ENCODE measurements around the gene ZNF613. TPM values are rescaled to one million over a fixed set of nuclear protein-coding genes. Genes with fewer than 3 reads are reported as not detected.

The ZNF613 gene
- total and polyA plus RNA-seq, 2 of the 13 experiments (the other 11 are each of a cell fraction or from before 2014, with no cell fraction given): 3.6 to 8.3 TPM

DNA sequence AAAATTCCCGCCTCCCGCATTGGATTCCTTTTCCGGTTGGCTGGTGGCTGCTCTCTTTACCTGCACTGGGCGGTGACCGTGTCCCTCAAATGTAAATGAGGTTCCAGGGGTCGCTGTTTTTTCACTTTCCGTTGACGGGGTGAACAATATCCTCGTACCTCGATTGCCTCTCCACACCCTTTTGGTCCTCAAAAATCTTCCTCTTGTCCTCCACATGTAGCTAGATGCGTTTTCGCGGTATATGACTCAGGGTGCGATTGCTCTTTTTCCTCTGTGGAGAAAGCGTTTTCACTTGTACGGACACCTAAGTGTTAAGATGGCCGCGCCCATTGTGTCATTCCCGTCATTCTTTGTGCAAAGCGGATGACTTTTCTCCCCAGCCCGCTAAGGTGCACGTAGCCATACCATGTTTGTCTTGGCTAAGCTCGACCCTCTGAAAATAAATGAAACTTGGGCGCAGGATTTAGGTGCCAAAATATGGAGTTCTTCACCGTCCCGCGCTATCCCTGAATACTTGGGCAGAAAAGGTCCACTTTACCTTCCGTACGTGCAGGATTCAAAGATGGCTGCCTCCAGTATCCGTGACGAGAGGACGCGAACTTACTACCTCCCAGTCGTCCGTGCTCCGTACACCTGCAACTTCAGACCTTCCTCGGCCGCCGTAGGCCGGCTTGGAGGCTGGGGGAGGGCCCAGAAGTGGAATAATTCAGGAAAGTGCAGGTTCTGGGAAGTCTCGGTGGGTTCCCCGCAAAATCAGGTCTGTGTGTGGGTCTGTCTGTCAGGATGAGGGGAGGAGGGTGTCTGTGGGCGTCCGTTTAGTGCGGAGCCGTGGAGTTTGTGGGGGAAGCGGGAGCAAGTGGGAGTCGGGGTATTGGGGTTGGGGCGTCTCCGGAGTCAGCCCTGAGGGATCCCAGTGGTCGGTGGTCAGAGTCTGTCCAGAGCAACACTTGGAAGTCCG is at the start of gene ZNF613 (continued):
- TF ChIP-seq, protein P1, sequence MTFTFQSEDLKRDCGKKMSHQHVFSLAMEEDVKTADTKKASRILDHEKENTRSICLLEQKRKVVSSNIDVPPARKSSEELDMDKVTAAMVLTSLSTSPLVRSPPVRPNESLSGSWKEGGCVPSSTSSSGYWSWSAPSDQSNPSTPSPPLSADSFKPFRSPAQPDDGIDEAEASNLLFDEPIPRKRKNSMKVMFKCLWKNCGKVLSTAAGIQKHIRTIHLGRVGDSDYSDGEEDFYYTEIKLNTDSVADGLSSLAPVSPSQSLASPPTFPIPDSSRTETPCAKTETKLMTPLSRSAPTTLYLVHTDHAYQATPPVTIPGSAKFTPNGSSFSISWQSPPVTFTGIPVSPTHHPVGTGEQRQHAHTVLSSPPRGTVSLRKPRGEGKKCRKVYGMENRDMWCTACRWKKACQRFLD (CRISPR knock-in tag; IDR thresholded peaks at IDR 0.05; ENCODE audit: borderline replicate concordance): no peak
- TF ChIP-seq SP4 (CRISPR knock-in tag; IDR thresholded peaks at IDR 0.05): peak; percentile 27; the same call in 1 of the 2 replicates
- peak; percentile 33; the same call in 1 of the 2 replicates for TF ChIP-seq NFKB2 (CRISPR knock-in tag; IDR thresholded peaks at IDR 0.05; ENCODE audit: borderline replicate concordance)
- TF ChIP-seq CBX1 (IDR thresholded peaks at IDR 0.05; ENCODE audit: low read depth): peak; percentile 23
- TF ChIP-seq CBX5 (CRISPR knock-in tag; IDR thresholded peaks at IDR 0.05; ENCODE audit: borderline replicate concordance): 0 out of 2 replicates have a peak, but pooled peaks have one; percentile 19
- peak; percentile 68 for TF ChIP-seq SRSF1 (optimal IDR thresholded peaks at IDR 0.05; ENCODE audit: low read depth, low read length)
- TF ChIP-seq, protein P2, sequence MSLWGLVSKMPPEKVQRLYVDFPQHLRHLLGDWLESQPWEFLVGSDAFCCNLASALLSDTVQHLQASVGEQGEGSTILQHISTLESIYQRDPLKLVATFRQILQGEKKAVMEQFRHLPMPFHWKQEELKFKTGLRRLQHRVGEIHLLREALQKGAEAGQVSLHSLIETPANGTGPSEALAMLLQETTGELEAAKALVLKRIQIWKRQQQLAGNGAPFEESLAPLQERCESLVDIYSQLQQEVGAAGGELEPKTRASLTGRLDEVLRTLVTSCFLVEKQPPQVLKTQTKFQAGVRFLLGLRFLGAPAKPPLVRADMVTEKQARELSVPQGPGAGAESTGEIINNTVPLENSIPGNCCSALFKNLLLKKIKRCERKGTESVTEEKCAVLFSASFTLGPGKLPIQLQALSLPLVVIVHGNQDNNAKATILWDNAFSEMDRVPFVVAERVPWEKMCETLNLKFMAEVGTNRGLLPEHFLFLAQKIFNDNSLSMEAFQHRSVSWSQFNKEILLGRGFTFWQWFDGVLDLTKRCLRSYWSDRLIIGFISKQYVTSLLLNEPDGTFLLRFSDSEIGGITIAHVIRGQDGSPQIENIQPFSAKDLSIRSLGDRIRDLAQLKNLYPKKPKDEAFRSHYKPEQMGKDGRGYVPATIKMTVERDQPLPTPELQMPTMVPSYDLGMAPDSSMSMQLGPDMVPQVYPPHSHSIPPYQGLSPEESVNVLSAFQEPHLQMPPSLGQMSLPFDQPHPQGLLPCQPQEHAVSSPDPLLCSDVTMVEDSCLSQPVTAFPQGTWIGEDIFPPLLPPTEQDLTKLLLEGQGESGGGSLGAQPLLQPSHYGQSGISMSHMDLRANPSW (CRISPR knock-in tag; IDR thresholded peaks at IDR 0.05; ENCODE audit: borderline replicate concordance): peak; percentile 76; the same call in 1 of the 2 replicates
- peak; percentile 32; the same call in 1 of the 2 replicates for TF ChIP-seq ELF3 (CRISPR knock-in tag; IDR thresholded peaks at IDR 0.05)
- TF ChIP-seq POGZ (CRISPR knock-in tag; IDR thresholded peaks at IDR 0.05): peak; percentile 75
- peak; percentile 54 for TF ChIP-seq POLR2AphosphoS5 (IDR thresholded peaks at IDR 0.05; ENCODE audit: low read depth, low read length)
- peak; percentile 90 for TF ChIP-seq XRCC5 (optimal IDR thresholded peaks at IDR 0.05; ENCODE audit: low read length)
- TF ChIP-seq, protein P3, sequence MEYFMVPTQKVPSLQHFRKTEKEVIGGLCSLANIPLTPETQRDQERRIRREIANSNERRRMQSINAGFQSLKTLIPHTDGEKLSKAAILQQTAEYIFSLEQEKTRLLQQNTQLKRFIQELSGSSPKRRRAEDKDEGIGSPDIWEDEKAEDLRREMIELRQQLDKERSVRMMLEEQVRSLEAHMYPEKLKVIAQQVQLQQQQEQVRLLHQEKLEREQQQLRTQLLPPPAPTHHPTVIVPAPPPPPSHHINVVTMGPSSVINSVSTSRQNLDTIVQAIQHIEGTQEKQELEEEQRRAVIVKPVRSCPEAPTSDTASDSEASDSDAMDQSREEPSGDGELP (IDR thresholded peaks at IDR 0.05; ENCODE audit: borderline replicate concordance, low read depth): 0 out of 2 replicates have a peak, but pooled peaks have one; percentile 23
- peak; percentile 69; the same call in 1 of the 2 replicates for TF ChIP-seq CHD4 (IDR thresholded peaks at IDR 0.05; ENCODE audit: borderline replicate concordance, low read length)
- TF ChIP-seq, protein P4, sequence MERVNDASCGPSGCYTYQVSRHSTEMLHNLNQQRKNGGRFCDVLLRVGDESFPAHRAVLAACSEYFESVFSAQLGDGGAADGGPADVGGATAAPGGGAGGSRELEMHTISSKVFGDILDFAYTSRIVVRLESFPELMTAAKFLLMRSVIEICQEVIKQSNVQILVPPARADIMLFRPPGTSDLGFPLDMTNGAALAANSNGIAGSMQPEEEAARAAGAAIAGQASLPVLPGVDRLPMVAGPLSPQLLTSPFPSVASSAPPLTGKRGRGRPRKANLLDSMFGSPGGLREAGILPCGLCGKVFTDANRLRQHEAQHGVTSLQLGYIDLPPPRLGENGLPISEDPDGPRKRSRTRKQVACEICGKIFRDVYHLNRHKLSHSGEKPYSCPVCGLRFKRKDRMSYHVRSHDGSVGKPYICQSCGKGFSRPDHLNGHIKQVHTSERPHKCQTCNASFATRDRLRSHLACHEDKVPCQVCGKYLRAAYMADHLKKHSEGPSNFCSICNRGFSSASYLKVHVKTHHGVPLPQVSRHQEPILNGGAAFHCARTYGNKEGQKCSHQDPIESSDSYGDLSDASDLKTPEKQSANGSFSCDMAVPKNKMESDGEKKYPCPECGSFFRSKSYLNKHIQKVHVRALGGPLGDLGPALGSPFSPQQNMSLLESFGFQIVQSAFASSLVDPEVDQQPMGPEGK (CRISPR knock-in tag; IDR thresholded peaks at IDR 0.05): peak; percentile 35; the same call in 1 of the 2 replicates
- 0 out of 2 replicates have a peak, but pooled peaks have one; percentile 37 for TF ChIP-seq ZNF30 (CRISPR knock-in tag; IDR thresholded peaks at IDR 0.05)
- no peak for TF ChIP-seq SMARCC2 (IDR thresholded peaks at IDR 0.05)
- TF ChIP-seq KLF6 (CRISPR knock-in tag; IDR thresholded peaks at IDR 0.05): no peak
- 0 out of 2 replicates have a peak, but pooled peaks have one; percentile 28 for TF ChIP-seq ZZZ3 (CRISPR knock-in tag; IDR thresholded peaks at IDR 0.05; ENCODE audit: borderline replicate concordance)
- peak in 1 of 2 experiments; percentile 46; a peak in 2 of 4 replicates for TF ChIP-seq POLR2A (IDR thresholded peaks at IDR 0.05; ENCODE audit: insufficient read depth in 1 of 2, low read depth in 2 of 2, low read length in 2 of 2)
- TF ChIP-seq ZBTB38 (CRISPR knock-in tag; IDR thresholded peaks at IDR 0.05): peak; percentile 55; the same call in 1 of the 2 replicates
- no peak for TF ChIP-seq SP1 (IDR thresholded peaks at IDR 0.05)
- TF ChIP-seq SP1 (CRISPR knock-in tag; IDR thresholded peaks at IDR 0.05): peak; percentile 52; the same call in 1 of the 2 replicates
